AG09319 (cell line): ENCODE results near the gene CMIP.
"Not testable (repeated sequence)": the region's sequence is repeated elsewhere in the genome, so short reads cannot be mapped to it uniquely, and the experiment has no call there.

ENCODE experiments used
- DNase-seq: peaks from one replicate; pipeline ENCODE4 v3.0.0-alpha.2; 2010; ENCODE audit warnings: low read depth; ENCODE audit errors: extremely low read depth
- CTCF ChIP-seq: IDR thresholded peaks from 2 replicates; pipeline ENCODE4 v1.5.1; 2011; ENCODE audit warnings: low read depth, mild to moderate bottlenecking, inconsistent platforms, low read length, moderate library complexity

The CMIP gene

DNA sequence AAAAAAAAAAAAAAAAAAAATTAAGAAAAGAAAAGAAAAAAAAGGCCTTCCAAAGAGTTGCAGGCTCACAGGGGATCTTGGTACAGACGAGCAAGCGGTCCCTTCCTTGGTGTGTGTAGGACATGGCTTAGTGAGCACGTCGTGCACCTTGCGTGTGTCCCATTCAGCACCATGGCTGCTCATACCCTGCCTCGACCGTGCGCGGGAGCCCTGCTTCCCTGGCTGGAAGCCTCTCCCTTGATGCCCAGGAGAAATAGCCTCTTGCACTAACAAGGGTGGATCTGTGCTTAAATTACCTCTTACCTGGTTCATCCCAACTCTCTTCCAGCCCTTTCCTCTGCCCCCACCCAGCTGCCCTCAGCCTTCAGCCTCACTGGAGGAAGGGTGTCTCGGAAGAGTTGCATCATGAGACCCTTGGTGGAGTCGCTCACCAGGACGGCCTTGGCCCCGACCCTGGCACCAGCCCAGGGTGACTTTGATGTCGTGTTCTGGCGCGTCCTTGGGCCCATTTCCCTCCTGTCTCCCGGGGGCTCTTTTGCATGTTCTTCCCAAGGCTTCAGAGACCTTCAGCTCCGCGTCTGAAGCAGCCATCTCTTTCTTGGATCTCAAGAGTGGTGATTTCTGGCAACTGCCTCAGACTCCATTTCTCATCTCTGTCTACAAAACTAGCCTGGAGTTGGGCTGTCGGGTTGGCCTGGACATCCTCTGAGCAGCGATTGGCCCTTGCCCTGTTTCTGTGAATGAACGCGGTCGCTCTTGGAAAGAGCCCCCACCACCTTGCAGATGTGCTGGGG, 127.2 kb downstream of the CMIP start:
- DNase-seq = no peak
- TF ChIP-seq CTCF = no peak

DNA sequence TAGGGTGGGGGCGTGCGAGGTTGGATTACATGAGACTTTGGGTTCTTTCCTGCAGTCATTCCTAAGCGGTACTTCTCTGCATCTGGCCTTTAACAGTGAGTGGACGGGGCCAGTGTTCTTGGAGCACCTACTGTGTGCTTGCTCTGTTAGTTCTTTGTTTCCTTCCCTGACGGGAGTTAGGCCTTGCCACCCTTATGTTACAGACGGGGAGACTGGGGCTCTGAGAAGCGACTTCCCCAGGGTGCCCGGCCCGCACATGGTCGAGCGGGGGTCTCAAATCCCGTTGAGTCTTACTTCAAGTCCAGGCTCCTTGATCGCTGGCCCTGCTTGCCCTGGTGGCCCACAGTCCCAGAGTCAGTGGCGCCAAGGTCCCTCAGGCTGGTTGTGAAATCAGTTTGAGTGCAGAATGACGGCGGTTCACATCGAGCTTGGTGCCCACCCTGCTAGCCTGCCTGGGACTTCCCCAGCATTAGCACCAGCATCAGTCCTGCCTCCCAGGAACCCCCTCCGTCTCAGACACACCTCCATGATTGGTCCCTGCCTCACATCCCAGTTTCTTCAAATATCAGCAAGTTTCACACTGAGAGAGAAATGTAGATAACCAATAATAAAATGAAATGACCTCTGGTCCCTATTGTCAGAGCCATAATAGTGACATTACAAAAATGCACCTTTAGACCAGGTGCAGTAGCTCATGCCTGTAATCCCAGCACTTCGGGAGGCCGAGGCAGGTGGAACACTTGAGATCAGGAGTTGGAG, 128.0 kb downstream of the CMIP start:
- no peak for DNase-seq

DNA sequence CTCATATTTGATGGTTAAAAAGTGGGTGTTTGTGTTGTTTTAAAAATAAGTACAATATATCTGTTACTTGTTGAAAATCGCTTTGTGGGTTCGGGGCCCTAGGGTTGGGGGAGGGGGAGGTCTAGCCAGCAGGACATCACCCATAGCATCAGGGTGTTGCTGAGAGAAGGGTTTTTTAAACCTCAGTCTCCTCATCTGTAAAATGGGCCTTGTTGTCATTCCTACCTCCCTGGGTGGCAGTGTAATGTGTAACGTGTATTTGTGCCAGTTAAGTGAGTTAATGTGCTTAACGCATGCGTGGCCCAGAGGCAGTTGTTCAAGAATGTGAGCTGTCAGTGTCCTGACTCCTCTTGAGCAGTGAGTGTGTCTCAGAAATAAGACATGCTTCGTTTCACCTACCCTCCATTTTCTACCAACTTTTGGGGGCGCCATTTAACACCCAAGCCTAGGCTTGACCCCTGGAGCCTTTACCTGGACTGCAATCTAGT, 129.0 kb downstream of the CMIP start:
- TF ChIP-seq CTCF = no peak

More for the DNA sequence above, 128.0 kb downstream of the CMIP start:
- TF ChIP-seq CTCF = no peak

GRCh38 chr16:81574168-81574567, 129.6 kb downstream of the CMIP start:
- no peak for DNase-seq
- no peak for TF ChIP-seq CTCF

More for the DNA sequence above, 129.0 kb downstream of the CMIP start:
- no peak for DNase-seq

DNA sequence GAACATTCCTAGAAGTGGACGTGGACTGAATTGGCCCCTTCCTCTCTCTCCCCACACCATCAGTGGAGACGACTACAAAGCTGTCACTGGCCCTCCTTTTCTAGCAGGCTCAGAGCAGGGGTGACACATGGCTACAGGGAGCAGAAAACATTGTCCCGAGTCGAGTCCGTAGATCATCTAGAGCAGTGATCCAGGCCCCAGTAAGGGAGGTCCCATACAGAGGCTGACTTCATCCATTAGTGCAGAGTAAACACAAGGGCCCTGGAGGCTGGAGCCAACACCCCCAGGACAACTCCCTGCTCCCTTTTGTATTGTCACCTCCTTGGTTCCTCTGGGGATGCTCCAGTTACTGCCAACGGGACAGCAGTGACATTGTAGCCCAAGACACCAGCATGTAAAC, 130.7 kb downstream of the CMIP start:
- no peak for DNase-seq
- no peak for TF ChIP-seq CTCF

- TF ChIP-seq CTCF = no peak
- DNase-seq = no peak
Observed at GRCh38 chr16:81575834-81576233, 131.2 kb downstream of the CMIP start.

DNA sequence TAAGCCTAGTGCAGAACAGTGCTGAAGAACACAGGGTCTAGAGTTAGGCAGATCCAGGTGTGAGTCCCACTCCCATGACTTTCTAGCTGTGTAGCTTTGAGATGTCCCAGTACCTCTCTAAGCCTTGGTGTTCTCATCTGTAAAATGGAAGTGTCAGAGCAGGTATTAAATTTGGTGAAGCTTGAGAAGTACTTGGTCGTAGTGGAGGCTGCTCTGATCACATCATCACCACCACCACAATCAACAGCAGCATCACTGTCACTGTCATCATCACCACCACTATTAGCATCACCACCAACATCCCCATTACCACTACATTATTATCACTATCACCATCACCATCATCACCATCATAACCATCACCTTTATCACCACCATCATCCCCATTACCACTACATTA, 132.1 kb downstream of the CMIP start:
- DNase-seq = no peak
- no peak for TF ChIP-seq CTCF

DNA sequence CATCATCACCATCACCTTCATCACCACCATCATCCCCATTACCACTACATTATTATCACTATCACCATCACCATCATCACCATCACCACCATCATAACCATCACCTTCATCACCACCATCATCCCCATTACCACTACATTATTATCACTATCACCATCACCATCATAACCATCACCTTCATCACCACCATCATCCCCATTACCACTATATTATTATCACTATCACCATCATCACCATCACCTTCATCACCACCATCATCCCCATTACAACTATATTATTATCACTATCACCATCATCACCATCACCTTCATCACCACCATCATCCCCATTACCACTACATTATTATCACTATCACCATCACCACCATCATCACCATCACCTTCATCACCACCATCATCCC, 132.7 kb downstream of the CMIP start:
- not testable (repeated sequence) for DNase-seq
